Neural progenitor cell (in vitro differentiated cells): ENCODE measurements around the gene ADO.

Experiments used
- EZH2 ChIP-seq: fragments of 200-600 bp; sonication (generic); IDR thresholded peaks from 2 replicates; pipeline ENCODE4 v1.6.1; 2017; ENCODE audit warnings: antibody characterized with exemption, mild to moderate bottlenecking, moderate library complexity
- TF ChIP-seq, protein P1 (sequence below): fragments of 200-600 bp; sonication (generic); IDR thresholded peaks from 2 replicates; pipeline ENCODE4 v1.5.1; 2017; ENCODE audit warnings: antibody characterized with exemption, mild to moderate bottlenecking

DNA sequence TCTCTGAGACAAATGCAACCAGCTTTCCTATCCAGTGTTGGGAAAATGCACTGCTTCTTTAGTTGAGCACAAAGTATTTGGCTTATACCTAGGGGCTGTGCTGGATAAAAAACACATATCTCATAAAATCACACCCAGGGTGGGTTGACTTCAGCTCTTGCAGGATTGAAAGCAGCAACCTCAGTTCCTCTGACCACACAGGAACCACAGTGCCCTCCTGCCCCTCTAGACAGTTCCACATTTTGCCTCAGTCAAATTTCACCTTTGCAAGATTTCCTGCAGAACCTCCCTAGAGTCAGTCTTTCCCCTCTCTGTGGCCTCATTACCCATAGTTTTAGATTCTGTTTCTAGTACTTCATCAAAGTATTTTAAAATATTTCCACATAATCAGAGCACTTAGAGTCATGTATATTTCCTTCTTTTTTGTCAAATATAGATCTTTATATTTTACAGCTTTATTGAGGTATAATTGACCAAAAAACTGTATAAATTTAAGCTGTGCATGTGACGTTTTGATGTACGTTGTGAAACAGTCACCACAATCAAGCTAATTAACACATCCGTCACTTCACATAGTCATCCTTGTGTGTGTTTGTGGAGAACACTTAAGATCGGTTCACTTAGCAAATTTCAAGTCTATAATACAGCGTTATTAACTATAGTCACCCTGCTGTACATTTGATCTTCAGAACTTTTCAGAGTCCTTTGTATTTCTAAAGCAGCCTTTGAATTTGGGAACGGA is 48.6 kb downstream of the ADO start:
- TF ChIP-seq, protein P1, sequence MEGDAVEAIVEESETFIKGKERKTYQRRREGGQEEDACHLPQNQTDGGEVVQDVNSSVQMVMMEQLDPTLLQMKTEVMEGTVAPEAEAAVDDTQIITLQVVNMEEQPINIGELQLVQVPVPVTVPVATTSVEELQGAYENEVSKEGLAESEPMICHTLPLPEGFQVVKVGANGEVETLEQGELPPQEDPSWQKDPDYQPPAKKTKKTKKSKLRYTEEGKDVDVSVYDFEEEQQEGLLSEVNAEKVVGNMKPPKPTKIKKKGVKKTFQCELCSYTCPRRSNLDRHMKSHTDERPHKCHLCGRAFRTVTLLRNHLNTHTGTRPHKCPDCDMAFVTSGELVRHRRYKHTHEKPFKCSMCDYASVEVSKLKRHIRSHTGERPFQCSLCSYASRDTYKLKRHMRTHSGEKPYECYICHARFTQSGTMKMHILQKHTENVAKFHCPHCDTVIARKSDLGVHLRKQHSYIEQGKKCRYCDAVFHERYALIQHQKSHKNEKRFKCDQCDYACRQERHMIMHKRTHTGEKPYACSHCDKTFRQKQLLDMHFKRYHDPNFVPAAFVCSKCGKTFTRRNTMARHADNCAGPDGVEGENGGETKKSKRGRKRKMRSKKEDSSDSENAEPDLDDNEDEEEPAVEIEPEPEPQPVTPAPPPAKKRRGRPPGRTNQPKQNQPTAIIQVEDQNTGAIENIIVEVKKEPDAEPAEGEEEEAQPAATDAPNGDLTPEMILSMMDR: no peak
- no peak for TF ChIP-seq EZH2
